Brain microvascular endothelial cell (primary cell): ENCODE results near the gene WWOX.

Source experiments
- DNase-seq: peaks from one replicate; pipeline ENCODE4 v3.0.0-alpha.2; 2020
- H3K27ac ChIP-seq: fragments of 250-450 bp; sonication (Bioruptor Pico); 2 replicates; pipeline ENCODE4 v1.5.1; 2020; ENCODE audit warnings: mild to moderate bottlenecking, moderate library complexity
- H3K27me3 ChIP-seq: fragments of 250-450 bp; sonication (Bioruptor Pico); replicated peaks from 2 replicates; pipeline ENCODE4 v1.5.1; 2020; ENCODE audit warnings: mild to moderate bottlenecking
- H3K36me3 ChIP-seq: fragments of 250-450 bp; sonication (Bioruptor Pico); replicated peaks from 2 replicates; pipeline ENCODE4 v1.5.1; 2020; ENCODE audit warnings: mild to moderate bottlenecking
- H3K4me3 ChIP-seq: 2 replicates; pipeline ENCODE4 v1.5.1; 2011; ENCODE audit warnings: low read depth, mild to moderate bottlenecking, control low read depth, low read length, moderate library complexity
- CTCF ChIP-seq: IDR thresholded peaks from 2 replicates; pipeline ENCODE4 v1.5.1; 2011; ENCODE audit warnings: low read depth, mild to moderate bottlenecking, moderate library complexity, low read length, control low read depth, inconsistent platforms; ENCODE audit errors: missing control alignments
- in situ Hi-C: cut with HindIII; loops from 2 replicates; pipeline ENCODE4 v1.10.0; 2017; ENCODE audit warnings: low sequenced_read_pairs, low pct_ligation_motif_present

The WWOX gene

GRCh38 chr16:79128706-79129105, 1029.3 kb downstream of the WWOX start:
- Histone ChIP-seq H3K27me3 (no peaks in the 10 kb centered on the region), H3K36me3 (no peaks in the 10 kb centered on the region), H3K27ac (no peak overlapping the region), H3K4me3 (no peak overlapping the region)
- DNase-seq, result no peak
- TF ChIP-seq CTCF, result no peak
- in situ Hi-C loops, result no loop called here

GRCh38 chr16:79130616-79131015, 1031.2 kb downstream of the WWOX start:
- H3K4me3 ChIP-seq, result no peak overlapping the region
- no peak for DNase-seq
- no peak overlapping the region for H3K27ac ChIP-seq
- in situ Hi-C loops, result no loop called here
- no peaks in the 10 kb centered on the region for H3K36me3 ChIP-seq
- H3K27me3 ChIP-seq, result no peaks in the 10 kb centered on the region
- TF ChIP-seq CTCF, result no peak

- TF ChIP-seq CTCF, result no peak
- in situ Hi-C loops, result no loop called here
- no peaks in the 10 kb centered on the region for H3K36me3 ChIP-seq
- H3K27ac ChIP-seq, result no peak overlapping the region
- H3K4me3 ChIP-seq, result no peak overlapping the region
- no peak for DNase-seq
- no peaks in the 10 kb centered on the region for H3K27me3 ChIP-seq
Observed at GRCh38 chr16:79131321-79132075, 1032.0 kb downstream of the WWOX start.

- Histone ChIP-seq H3K4me3 (no peak overlapping the region), H3K27me3 (no peaks in the 10 kb centered on the region), H3K36me3 (no peaks in the 10 kb centered on the region), H3K27ac (no peak overlapping the region)
- no peak for TF ChIP-seq CTCF
- in situ Hi-C loops, result no loop called here
- DNase-seq, result no peak
Observed at GRCh38 chr16:79132701-79133100, 1033.2 kb downstream of the WWOX start.

- Histone ChIP-seq H3K27ac (no peak overlapping the region), H3K27me3 (no peaks in the 10 kb centered on the region), H3K4me3 (no peak overlapping the region), H3K36me3 (no peaks in the 10 kb centered on the region)
- no peak for TF ChIP-seq CTCF
- no peak for DNase-seq
- in situ Hi-C loops, result no loop called here
Observed at GRCh38 chr16:79134300-79134699, 1034.8 kb downstream of the WWOX start.

GRCh38 chr16:79136955-79137354, 1037.5 kb downstream of the WWOX start:
- no peak for DNase-seq
- TF ChIP-seq CTCF, result no peak
- no peaks in the 10 kb centered on the region for H3K36me3 ChIP-seq
- in situ Hi-C loops, result no loop called here
- H3K27me3 ChIP-seq, result no peaks in the 10 kb centered on the region
- H3K4me3 ChIP-seq, result no peak overlapping the region
- no peak overlapping the region for H3K27ac ChIP-seq
